ENCODE data around the gene PALB2. TPM values are rescaled to one million over a fixed set of nuclear protein-coding genes. Genes with fewer than 3 reads are reported as not detected.
"Not testable (repeated sequence)": the region's sequence is repeated elsewhere in the genome, so short reads cannot be mapped to it uniquely, and the experiment has no call there.

PALB2 gene
- polyA plus RNA-seq, 1 donor, result 17.3 TPM

- Histone ChIP-seq H3K27me3 (ENCODE audit: control insufficient read depth, insufficient read depth, low read length) (no peaks in the 10 kb centered on the region), H3K36me3 (ENCODE audit: control insufficient read depth, insufficient read depth, low read length) (peaks cover 25% of the 10 kb centered on the region), H3K27ac (ENCODE audit: low read length) (no peak overlapping the region), H3K9me3 (ENCODE audit: control insufficient read depth, low read depth, low read length) (no peaks in the 10 kb centered on the region), H3K4me3 (ENCODE audit: low read length) (peak overlapping the region; percentile 97), H3K4me1 (ENCODE audit: control insufficient read depth, insufficient read depth, low read length) (peaks cover 8% of the 10 kb centered on the region)
- DNase-seq, result no peak
- WGBS (ENCODE audit: insufficient coverage, low lambda C conversion rate), result 62% methylated on average over 8 of the region's 14 CpGs
Observed at GRCh38 chr16:23642246-23642774, 1.2 kb upstream of the PALB2 start.

GRCh38 chr16:23640615-23640930 lies 537 bp downstream of the PALB2 start:
- Histone ChIP-seq H3K27me3 (ENCODE audit: control insufficient read depth, insufficient read depth, low read length) (no peaks in the 10 kb centered on the region), H3K9me3 (ENCODE audit: control insufficient read depth, low read depth, low read length) (no peaks in the 10 kb centered on the region), H3K4me3 (ENCODE audit: low read length) (peak overlapping the region; percentile 97), H3K27ac (ENCODE audit: low read length) (peak overlapping the region; percentile 88), H3K4me1 (ENCODE audit: control insufficient read depth, insufficient read depth, low read length) (peaks cover 8% of the 10 kb centered on the region), H3K36me3 (ENCODE audit: control insufficient read depth, insufficient read depth, low read length) (peaks cover 22% of the 10 kb centered on the region)
- 0% methylated on average over 1 of the region's 8 CpGs for WGBS (ENCODE audit: insufficient coverage, low lambda C conversion rate)
- no peak for DNase-seq

DNA sequence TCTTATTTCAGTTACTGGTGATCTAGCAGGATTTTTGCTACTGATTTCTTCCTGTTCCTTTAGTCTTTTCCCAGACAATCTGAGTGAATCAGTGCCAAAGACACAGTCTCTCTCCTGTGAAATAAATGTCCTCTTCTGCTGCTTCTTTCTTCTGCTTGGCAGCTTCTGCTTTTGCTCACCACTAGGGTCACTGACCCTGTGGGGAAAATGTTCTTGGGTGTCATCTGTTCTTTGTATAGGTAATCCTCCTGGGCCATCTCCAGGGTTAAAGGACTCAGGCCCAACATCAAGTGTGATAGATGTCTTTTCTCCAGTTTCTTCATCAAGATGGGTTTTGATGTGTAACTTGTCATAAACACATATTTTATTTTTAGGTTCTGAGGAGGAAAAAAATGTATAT lies 5.2 kb downstream of the PALB2 start:
- Histone ChIP-seq H3K27ac (ENCODE audit: low read length) (no peak overlapping the region), H3K36me3 (ENCODE audit: control insufficient read depth, insufficient read depth, low read length) (peaks cover 29% of the 10 kb centered on the region), H3K27me3 (ENCODE audit: control insufficient read depth, insufficient read depth, low read length) (no peaks in the 10 kb centered on the region), H3K9me3 (ENCODE audit: control insufficient read depth, low read depth, low read length) (no peaks in the 10 kb centered on the region), H3K4me3 (ENCODE audit: low read length) (no peak overlapping the region), H3K4me1 (ENCODE audit: control insufficient read depth, insufficient read depth, low read length) (peaks cover 3% of the 10 kb centered on the region)
- DNase-seq, result no peak

DNA sequence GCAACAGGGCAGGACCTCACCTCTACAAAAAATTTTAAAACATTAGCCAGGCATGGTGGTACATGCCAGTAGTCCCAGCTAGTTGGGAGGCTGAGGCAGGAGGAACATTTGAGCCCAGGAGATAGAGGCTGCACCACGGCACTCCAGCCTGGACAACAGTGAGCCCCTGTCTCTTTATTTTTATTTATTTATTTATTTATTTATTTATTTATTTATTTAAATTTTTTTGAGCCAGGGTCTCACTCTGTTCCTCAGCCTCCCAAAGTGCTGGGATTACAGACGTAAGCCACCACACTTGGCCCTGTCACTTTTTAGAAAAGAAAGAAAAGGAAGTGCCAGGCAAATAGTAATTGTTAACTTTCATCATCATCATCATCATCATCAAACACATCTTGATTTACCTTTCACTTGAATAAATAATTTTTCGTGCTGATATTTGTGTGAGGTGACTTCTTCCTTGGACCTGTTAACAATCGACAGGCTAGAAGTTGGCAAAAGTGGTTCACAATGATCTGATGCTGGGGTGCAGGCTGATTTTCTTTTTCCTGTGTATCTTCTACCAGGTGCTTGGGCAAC lies 6.6 kb downstream of the PALB2 start:
- no CpG with 5 or more reads among the region's 4 CpGs for WGBS (ENCODE audit: insufficient coverage, low lambda C conversion rate)
- Histone ChIP-seq H3K27ac (ENCODE audit: low read length) (no peak overlapping the region), H3K27me3 (ENCODE audit: control insufficient read depth, insufficient read depth, low read length) (no peaks in the 10 kb centered on the region), H3K4me3 (ENCODE audit: low read length) (no peak overlapping the region), H3K9me3 (ENCODE audit: control insufficient read depth, low read depth, low read length) (no peaks in the 10 kb centered on the region), H3K36me3 (ENCODE audit: control insufficient read depth, insufficient read depth, low read length) (peaks cover 35% of the 10 kb centered on the region), H3K4me1 (ENCODE audit: control insufficient read depth, insufficient read depth, low read length) (no peaks in the 10 kb centered on the region)
- no peak for DNase-seq

DNA sequence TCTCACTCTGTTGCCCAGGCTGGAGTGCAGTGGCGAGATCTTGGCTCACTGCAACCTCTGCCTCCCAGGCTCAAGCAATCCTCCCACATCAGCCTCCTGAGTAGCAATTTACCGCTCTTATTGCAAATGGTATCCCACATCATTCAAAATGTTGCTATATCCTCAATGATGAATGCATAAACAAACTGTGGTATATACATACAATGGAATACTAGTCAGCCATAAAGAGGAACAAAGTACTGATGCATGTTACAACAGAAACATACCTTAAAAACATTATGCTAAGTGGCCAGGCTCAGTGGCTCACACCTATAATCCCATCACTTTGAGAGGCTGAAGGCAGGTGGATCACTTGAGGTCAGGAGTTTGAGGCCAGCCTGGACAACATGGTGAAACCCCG lies 9.2 kb downstream of the PALB2 start:
- not testable (repeated sequence) for H3K27ac ChIP-seq (ENCODE audit: low read length); H3K4me3 ChIP-seq (ENCODE audit: low read length); H3K27me3 ChIP-seq (ENCODE audit: control insufficient read depth, insufficient read depth, low read length); DNase-seq; H3K9me3 ChIP-seq (ENCODE audit: control insufficient read depth, low read depth, low read length); H3K4me1 ChIP-seq (ENCODE audit: control insufficient read depth, insufficient read depth, low read length)
- WGBS (ENCODE audit: insufficient coverage, low lambda C conversion rate), result no CpG with 5 or more reads among the region's 3 CpGs
- H3K36me3 ChIP-seq (ENCODE audit: control insufficient read depth, insufficient read depth, low read length), result peaks cover 47% of the 10 kb centered on the region

DNA sequence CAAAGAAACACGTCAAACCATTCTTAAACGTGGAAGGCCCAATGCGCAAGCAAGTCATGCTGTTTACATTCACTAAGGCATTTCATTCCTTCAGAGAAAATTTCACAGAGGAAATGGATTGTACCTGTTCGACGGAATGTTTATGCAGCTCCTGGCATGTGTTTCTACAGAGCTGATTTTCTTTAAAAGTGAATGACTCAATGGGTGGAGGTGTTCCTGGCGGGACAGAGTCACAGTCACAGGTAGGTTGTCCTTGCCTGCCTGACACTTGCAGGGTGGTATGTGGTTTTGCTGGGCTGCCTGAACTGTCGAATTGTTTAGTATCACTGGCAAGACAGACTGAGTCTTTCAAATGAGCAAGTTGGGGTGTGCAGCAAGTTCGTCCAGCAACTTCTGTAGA lies 11.6 kb downstream of the PALB2 start:
- 87% methylated on average over 2 of the region's 8 CpGs for WGBS (ENCODE audit: insufficient coverage, low lambda C conversion rate)
- no peak overlapping the region for H3K27ac ChIP-seq (ENCODE audit: low read length)
- no peaks in the 10 kb centered on the region for H3K9me3 ChIP-seq (ENCODE audit: control insufficient read depth, low read depth, low read length)
- no peak overlapping the region for H3K4me3 ChIP-seq (ENCODE audit: low read length)
- peaks cover 49% of the 10 kb centered on the region for H3K36me3 ChIP-seq (ENCODE audit: control insufficient read depth, insufficient read depth, low read length)
- no peaks in the 10 kb centered on the region for H3K27me3 ChIP-seq (ENCODE audit: control insufficient read depth, insufficient read depth, low read length)
- no peaks in the 10 kb centered on the region for H3K4me1 ChIP-seq (ENCODE audit: control insufficient read depth, insufficient read depth, low read length)
- DNase-seq, result no peak

DNA sequence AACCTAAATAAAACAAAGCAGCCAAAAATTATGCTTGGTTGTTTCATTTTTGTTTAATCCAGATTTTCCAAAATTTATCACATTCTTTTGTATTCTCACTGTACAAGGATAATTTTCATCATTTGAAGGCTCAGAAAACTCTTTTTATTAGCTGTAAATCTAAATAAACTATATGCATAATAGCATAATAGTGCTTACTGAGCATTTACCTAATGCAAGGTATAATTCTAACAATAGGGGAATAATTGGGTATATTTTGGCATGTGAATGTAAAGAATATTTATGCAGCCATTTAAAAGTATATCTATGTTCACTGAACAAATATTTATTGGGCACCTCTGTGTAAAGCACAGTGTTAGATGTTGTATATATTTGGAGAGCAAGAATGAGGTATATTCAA lies 17.0 kb downstream of the PALB2 start:
- Histone ChIP-seq H3K27ac (ENCODE audit: low read length) (no peak overlapping the region), H3K9me3 (ENCODE audit: control insufficient read depth, low read depth, low read length) (no peaks in the 10 kb centered on the region), H3K4me3 (ENCODE audit: low read length) (no peak overlapping the region), H3K4me1 (ENCODE audit: control insufficient read depth, insufficient read depth, low read length) (no peaks in the 10 kb centered on the region), H3K27me3 (ENCODE audit: control insufficient read depth, insufficient read depth, low read length) (no peaks in the 10 kb centered on the region), H3K36me3 (ENCODE audit: control insufficient read depth, insufficient read depth, low read length) (peaks cover 66% of the 10 kb centered on the region)
- no peak for DNase-seq

DNA sequence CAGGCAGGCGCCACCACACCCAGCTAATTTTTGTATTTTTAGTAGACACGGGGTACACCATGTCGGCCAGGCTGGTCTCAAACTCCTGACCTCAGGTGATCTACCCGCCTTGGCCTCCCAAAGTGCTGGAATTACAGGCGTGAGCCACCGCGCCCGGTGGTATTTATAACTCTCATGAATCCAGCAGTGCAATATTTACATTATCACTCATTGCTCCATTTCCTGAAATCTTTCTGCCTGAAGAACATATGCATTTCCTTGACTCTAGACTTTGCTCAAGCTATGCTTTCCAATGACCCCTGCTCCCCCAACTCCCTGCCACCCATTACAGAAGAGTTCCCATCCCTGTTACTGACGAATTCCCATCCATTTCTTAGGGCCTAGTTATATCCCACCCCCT lies 25.3 kb downstream of the PALB2 start:
- Histone ChIP-seq H3K27me3 (ENCODE audit: control insufficient read depth, insufficient read depth, low read length) (no peaks in the 10 kb centered on the region), H3K27ac (ENCODE audit: low read length) (no peak overlapping the region), H3K36me3 (ENCODE audit: control insufficient read depth, insufficient read depth, low read length) (peaks cover 45% of the 10 kb centered on the region), H3K4me1 (ENCODE audit: control insufficient read depth, insufficient read depth, low read length) (no peaks in the 10 kb centered on the region), H3K9me3 (ENCODE audit: control insufficient read depth, low read depth, low read length) (no peaks in the 10 kb centered on the region), H3K4me3 (ENCODE audit: low read length) (no peak overlapping the region)
- WGBS (ENCODE audit: insufficient coverage, low lambda C conversion rate), result no CpG with 5 or more reads among the region's 9 CpGs
- DNase-seq, result no peak

DNA sequence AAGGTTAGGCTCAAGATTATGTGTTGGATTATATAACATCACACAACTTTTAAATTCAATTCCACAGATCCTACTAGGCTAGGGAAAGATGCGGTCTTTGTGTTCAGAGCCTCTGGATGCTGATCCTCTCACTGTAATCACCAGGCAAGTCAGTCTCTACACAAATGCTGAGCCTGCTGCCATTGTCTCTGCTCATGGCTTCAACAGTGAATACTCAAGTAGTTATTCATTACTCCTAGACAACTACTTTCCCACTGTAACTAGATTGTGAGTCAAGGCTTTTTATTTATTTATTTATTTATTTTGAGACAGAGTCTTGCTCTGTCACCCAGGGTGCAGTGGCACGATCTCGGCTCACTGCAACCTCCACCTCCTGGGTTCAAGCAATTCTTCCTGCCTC lies 29.2 kb downstream of the PALB2 start:
- no peak for DNase-seq
- no CpG with 5 or more reads among the region's 3 CpGs for WGBS (ENCODE audit: insufficient coverage, low lambda C conversion rate)
- H3K27ac ChIP-seq (ENCODE audit: low read length), result no peak overlapping the region
- H3K9me3 ChIP-seq (ENCODE audit: control insufficient read depth, low read depth, low read length), result no peaks in the 10 kb centered on the region
- no peaks in the 10 kb centered on the region for H3K27me3 ChIP-seq (ENCODE audit: control insufficient read depth, insufficient read depth, low read length)
- peaks cover 32% of the 10 kb centered on the region for H3K36me3 ChIP-seq (ENCODE audit: control insufficient read depth, insufficient read depth, low read length)
- H3K4me1 ChIP-seq (ENCODE audit: control insufficient read depth, insufficient read depth, low read length), result no peaks in the 10 kb centered on the region
- no peak overlapping the region for H3K4me3 ChIP-seq (ENCODE audit: low read length)

GRCh38 chr16:23610905-23611304 lies 30.2 kb downstream of the PALB2 start:
- DNase-seq; H3K27me3 ChIP-seq (ENCODE audit: control insufficient read depth, insufficient read depth, low read length); H3K4me3 ChIP-seq (ENCODE audit: low read length); H3K4me1 ChIP-seq (ENCODE audit: control insufficient read depth, insufficient read depth, low read length); H3K27ac ChIP-seq (ENCODE audit: low read length); H3K9me3 ChIP-seq (ENCODE audit: control insufficient read depth, low read depth, low read length): not testable (repeated sequence)
- peaks cover 36% of the 10 kb centered on the region for H3K36me3 ChIP-seq (ENCODE audit: control insufficient read depth, insufficient read depth, low read length)
- 86% methylated on average over 1 of the region's 6 CpGs for WGBS (ENCODE audit: insufficient coverage, low lambda C conversion rate)

DNA sequence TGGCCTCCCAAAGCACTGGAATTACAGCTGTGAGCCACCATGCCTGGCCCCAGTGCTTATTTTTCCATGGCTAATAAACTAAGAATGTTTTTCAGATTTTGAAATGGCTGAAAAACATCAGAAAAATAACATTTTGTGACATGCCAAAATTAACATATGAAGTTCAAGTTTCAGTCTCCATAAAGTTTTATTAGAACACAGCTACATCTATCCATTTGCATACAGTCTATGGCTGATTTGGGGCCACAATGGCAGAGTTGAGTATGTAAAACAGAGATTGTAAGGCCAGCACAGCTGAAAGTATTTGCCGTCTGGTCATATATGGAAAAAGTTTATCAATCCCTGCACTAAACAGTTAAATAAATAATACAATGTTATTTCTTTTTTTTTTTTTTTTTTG lies 31.2 kb downstream of the PALB2 start:
- H3K36me3 ChIP-seq (ENCODE audit: control insufficient read depth, insufficient read depth, low read length), result peaks cover 40% of the 10 kb centered on the region
- H3K4me3 ChIP-seq (ENCODE audit: low read length), result no peak overlapping the region
- no peaks in the 10 kb centered on the region for H3K27me3 ChIP-seq (ENCODE audit: control insufficient read depth, insufficient read depth, low read length)
- no peaks in the 10 kb centered on the region for H3K9me3 ChIP-seq (ENCODE audit: control insufficient read depth, low read depth, low read length)
- no CpG with 5 or more reads among the region's 1 CpG for WGBS (ENCODE audit: insufficient coverage, low lambda C conversion rate)
- no peak for DNase-seq
- H3K4me1 ChIP-seq (ENCODE audit: control insufficient read depth, insufficient read depth, low read length), result no peaks in the 10 kb centered on the region
- no peak overlapping the region for H3K27ac ChIP-seq (ENCODE audit: low read length)
